ENCODE results near the gene WDR74.
A peak's percentile ranks its signal among the peaks of the same experiment; 100 is the strongest.
"Not testable (repeated sequence)": the region's sequence is repeated elsewhere in the genome, so short reads cannot be mapped to it uniquely, and the experiment has no call there.

Gene WDR74

GRCh38 chr11:62859281-62859703, 19.9 kb upstream of the WDR74 start:
- not testable (repeated sequence) for DNase-seq (ENCODE audit: low spot score)

GRCh38 chr11:62858201-62858600, 18.8 kb upstream of the WDR74 start:
- DNase-seq (ENCODE audit: low spot score): no peak

- DNase-seq (ENCODE audit: low spot score): no peak
Observed at GRCh38 chr11:62857541-62857982, 18.2 kb upstream of the WDR74 start.

- DNase-seq (ENCODE audit: low spot score): no peak
Observed at GRCh38 chr11:62856333-62856895, 17.0 kb upstream of the WDR74 start.

- peak; percentile 97 for DNase-seq (ENCODE audit: low spot score)
Observed at GRCh38 chr11:62855571-62856332, 16.4 kb upstream of the WDR74 start.

- no peak for DNase-seq (ENCODE audit: low spot score)
Observed at GRCh38 chr11:62854825-62855570, 15.6 kb upstream of the WDR74 start.

- DNase-seq (ENCODE audit: low spot score): no peak
Observed at GRCh38 chr11:62854013-62854824, 14.8 kb upstream of the WDR74 start.

GRCh38 chr11:62853279-62853965, 14.0 kb upstream of the WDR74 start:
- no peak for DNase-seq (ENCODE audit: low spot score)

- no peak for DNase-seq (ENCODE audit: low spot score)
Observed at GRCh38 chr11:62852523-62853188, 13.3 kb upstream of the WDR74 start.

GRCh38 chr11:62851807-62852522, 12.6 kb upstream of the WDR74 start:
- no peak for DNase-seq (ENCODE audit: low spot score)

- DNase-seq (ENCODE audit: low spot score): no peak
Observed at GRCh38 chr11:62850911-62851806, 11.8 kb upstream of the WDR74 start.

- DNase-seq (ENCODE audit: low spot score): no peak
Observed at GRCh38 chr11:62847767-62848314, 8.5 kb upstream of the WDR74 start.

GRCh38 chr11:62846177-62846576, 6.8 kb upstream of the WDR74 start:
- no peak for DNase-seq (ENCODE audit: low spot score)

- DNase-seq (ENCODE audit: low spot score): no peak
Observed at GRCh38 chr11:62844154-62844553, 4.8 kb upstream of the WDR74 start.

- DNase-seq (ENCODE audit: low spot score): no peak
Observed at GRCh38 chr11:62843466-62843865, 4.1 kb upstream of the WDR74 start.

GRCh38 chr11:62842891-62843290, 3.5 kb upstream of the WDR74 start:
- DNase-seq (ENCODE audit: low spot score): not testable (repeated sequence)

GRCh38 chr11:62842171-62842741, 2.9 kb upstream of the WDR74 start:
- DNase-seq (ENCODE audit: low spot score): no peak

GRCh38 chr11:62841361-62842170, 2.2 kb upstream of the WDR74 start:
- peak; percentile 93 for DNase-seq (ENCODE audit: low spot score)
